HAP-1 (cell line): ENCODE measurements around the gene MYO1D.

Experiments
- DNase-seq, 2 experiments: peaks; one replicate each; pipeline ENCODE4 v3.0.0-alpha.2; 2016 to 2020; ENCODE audit warnings: low spot score in 2 of 2
- H3K27me3 ChIP-seq: fragments of 250-450 bp; sonication (Bioruptor Pico); 2 replicates; pipeline ENCODE4 v1.5.1; 2020; ENCODE audit warnings: low read depth, mild to moderate bottlenecking, moderate library complexity
- H3K36me3 ChIP-seq: fragments of 250-450 bp; sonication (Bioruptor Pico); replicated peaks from 2 replicates; pipeline ENCODE4 v1.5.1; 2020; ENCODE audit warnings: mild to moderate bottlenecking
- H3K4me1 ChIP-seq: fragments of 250-450 bp; sonication (Bioruptor Pico); 2 replicates; pipeline ENCODE4 v1.5.1; 2020; ENCODE audit warnings: mild to moderate bottlenecking
- H3K4me3 ChIP-seq: fragments of 250-450 bp; sonication (Bioruptor Pico); 2 replicates; pipeline ENCODE4 v1.5.1; 2020; ENCODE audit warnings: mild to moderate bottlenecking, moderate library complexity
- H3K9me3 ChIP-seq: fragments of 250-450 bp; sonication (Bioruptor Pico); 2 replicates; pipeline ENCODE4 v1.5.1; 2020; ENCODE audit warnings: mild to moderate bottlenecking, moderate library complexity
- in situ Hi-C: fragments of 300-500 bp; cut with MboI; formaldehyde crosslinking; loops from 3 replicates; pipeline ENCODE4 v1.14.3; 2020; ENCODE audit warnings: low sequenced_read_pairs, inconsistent platforms, mixed read lengths

Gene MYO1D

DNA sequence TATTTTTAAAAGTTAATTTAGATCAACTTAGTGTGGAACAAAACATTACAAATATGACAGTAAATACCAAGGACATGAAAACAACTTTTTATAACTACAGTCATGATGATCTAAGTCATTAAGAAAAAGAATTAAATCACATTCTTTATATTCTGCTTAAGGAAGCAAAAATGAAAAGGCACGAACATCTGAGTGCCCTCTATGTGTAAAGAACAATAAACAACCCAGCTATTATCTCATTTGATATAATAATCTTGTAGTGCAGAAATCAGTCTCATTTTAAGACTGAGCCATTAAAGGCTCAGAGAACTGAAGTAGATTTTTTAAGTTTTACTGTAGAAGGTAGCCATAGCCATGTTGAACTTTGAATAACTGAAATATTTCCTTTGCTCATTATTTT lies 13.4 kb downstream of the MYO1D start:
- H3K9me3 ChIP-seq: no peaks in the 10 kb centered on the region
- no peak overlapping the region for H3K4me3 ChIP-seq
- no peaks in the 10 kb centered on the region for H3K36me3 ChIP-seq
- no peak for DNase-seq
- no peaks in the 10 kb centered on the region for H3K27me3 ChIP-seq
- no peaks in the 10 kb centered on the region for H3K4me1 ChIP-seq
- in situ Hi-C loops: no loop called here

DNA sequence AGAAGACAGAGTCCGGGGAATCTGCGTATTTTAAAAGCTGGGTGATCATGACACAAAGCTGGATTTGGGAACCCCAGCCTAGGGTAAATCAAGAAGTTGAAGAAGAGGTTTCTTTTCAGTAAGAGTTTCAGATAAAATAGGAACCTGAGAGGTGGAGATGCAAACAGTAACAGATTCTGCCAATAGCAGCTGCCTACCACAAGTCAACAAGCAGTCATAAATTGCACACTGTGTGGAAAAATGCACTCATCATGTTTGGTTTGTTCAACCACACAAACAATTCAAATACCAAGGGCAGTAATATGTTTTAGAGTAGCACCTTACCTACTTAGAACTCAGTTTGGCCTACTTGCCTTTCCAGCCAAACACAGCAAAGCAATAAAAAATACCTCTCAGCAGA lies 14.0 kb downstream of the MYO1D start:
- Histone ChIP-seq H3K4me3 (no peak overlapping the region), H3K9me3 (no peaks in the 10 kb centered on the region), H3K4me1 (no peaks in the 10 kb centered on the region), H3K36me3 (no peaks in the 10 kb centered on the region), H3K27me3 (no peaks in the 10 kb centered on the region)
- no peak for DNase-seq
- in situ Hi-C loops: no loop called here

- DNase-seq: no peak
- no peaks in the 10 kb centered on the region for H3K4me1 ChIP-seq
- H3K4me3 ChIP-seq: no peak overlapping the region
- H3K9me3 ChIP-seq: no peaks in the 10 kb centered on the region
- no peaks in the 10 kb centered on the region for H3K36me3 ChIP-seq
- no peaks in the 10 kb centered on the region for H3K27me3 ChIP-seq
- in situ Hi-C loops: no loop called here
These were observed 14.9 kb downstream of the MYO1D start for GRCh38 chr17:32861981-32862380.

DNA sequence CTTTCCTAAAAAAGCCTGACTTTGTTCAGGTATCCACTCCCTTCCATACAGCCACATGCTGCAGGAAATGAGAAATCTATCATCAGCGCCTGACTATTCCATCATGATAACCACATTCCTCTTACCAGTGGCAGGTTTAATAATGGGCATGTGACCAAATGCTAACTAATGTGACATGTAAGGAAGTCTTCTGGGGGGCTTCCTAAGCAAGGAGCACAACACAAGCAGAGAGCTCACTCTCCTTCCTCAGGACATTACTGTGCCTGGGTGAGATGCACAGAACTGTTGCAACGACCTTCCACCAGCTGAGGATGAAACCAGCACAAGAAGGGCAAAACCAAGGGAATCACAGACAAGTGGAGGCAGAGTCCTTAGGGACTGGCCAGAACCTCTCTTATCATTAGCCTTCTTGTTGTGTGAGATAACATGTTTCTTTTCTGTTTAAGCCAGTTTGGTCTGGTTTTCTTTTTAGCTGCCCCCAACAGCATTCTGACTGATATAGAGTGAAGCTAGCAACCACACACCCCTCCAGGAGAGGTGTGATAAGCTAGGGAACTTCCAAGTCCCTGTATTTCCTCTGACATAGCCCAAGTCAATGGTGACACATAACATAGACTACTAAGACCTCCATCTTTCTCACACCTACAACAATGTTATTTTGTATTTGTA lies 16.9 kb downstream of the MYO1D start:
- H3K27me3 ChIP-seq: no peaks in the 10 kb centered on the region
- no peak for DNase-seq
- H3K4me1 ChIP-seq: no peaks in the 10 kb centered on the region
- in situ Hi-C loops: no loop called here
- H3K9me3 ChIP-seq: no peaks in the 10 kb centered on the region
- no peaks in the 10 kb centered on the region for H3K36me3 ChIP-seq
- H3K4me3 ChIP-seq: no peak overlapping the region

- no peaks in the 10 kb centered on the region for H3K27me3 ChIP-seq
- in situ Hi-C loops: no loop called here
- H3K9me3 ChIP-seq: no peaks in the 10 kb centered on the region
- no peak overlapping the region for H3K4me3 ChIP-seq
- no peaks in the 10 kb centered on the region for H3K4me1 ChIP-seq
- DNase-seq: no peak
- no peaks in the 10 kb centered on the region for H3K36me3 ChIP-seq
These were observed 21.3 kb downstream of the MYO1D start for GRCh38 chr17:32855620-32856019.

DNA sequence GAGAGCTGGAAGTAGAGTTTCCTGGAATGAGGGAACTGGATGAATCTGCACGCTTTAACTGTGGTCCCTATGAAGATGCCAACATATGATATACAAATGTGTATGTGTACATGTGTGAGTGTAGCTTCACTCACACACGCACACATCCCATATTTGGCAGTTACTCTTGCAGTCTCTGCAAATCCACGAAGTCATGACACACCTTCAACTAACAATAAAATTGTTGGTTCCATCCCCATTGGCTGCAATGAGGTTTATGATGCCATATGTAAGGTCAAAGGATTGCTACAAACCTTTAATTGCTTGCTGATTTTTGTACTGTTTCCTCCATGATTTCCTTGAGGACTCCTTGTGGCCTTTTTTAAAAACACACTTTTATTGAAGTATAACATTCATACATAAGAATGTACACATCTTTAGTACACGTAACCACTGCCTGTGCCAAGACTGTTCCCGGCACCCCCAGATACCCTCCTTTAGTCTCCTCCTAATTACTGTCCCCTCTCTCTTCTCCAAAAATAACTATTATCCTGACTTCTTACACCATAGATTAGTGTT lies 22.0 kb downstream of the MYO1D start:
- H3K4me1 ChIP-seq: no peaks in the 10 kb centered on the region
- in situ Hi-C loops: no loop called here
- no peaks in the 10 kb centered on the region for H3K27me3 ChIP-seq
- no peaks in the 10 kb centered on the region for H3K36me3 ChIP-seq
- no peak for DNase-seq
- no peak overlapping the region for H3K4me3 ChIP-seq
- H3K9me3 ChIP-seq: no peaks in the 10 kb centered on the region

DNA sequence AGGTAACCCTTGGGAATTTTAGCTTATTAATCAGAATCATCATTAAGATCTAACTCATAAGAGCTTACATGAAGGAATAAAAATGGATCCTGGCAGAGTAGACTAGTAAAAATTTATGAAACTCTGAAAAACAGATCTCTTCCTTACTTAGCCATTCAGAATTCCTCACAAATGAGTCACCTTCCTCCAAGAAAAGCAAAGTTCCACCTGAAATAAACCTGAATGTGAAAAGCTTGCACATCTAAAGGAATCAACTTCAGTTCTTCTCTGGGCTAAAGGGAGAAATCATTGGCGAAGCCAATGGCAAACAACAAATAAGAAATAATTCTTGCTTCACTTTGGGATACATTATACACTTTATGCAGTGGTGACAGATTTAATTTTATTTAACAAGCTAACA lies 22.7 kb downstream of the MYO1D start:
- no peaks in the 10 kb centered on the region for H3K4me1 ChIP-seq
- no peaks in the 10 kb centered on the region for H3K36me3 ChIP-seq
- no peak for DNase-seq
- H3K4me3 ChIP-seq: no peak overlapping the region
- H3K27me3 ChIP-seq: no peaks in the 10 kb centered on the region
- in situ Hi-C loops: no loop called here
- no peaks in the 10 kb centered on the region for H3K9me3 ChIP-seq

- Histone ChIP-seq H3K4me3 (no peak overlapping the region), H3K27me3 (0 out of 2 replicates have a peak, but pooled peaks cover 3% of the 10 kb centered on the region), H3K9me3 (no peaks in the 10 kb centered on the region), H3K36me3 (no peaks in the 10 kb centered on the region), H3K4me1 (no peaks in the 10 kb centered on the region)
- in situ Hi-C loops: no loop called here
- DNase-seq: no peak
These were observed 24.1 kb downstream of the MYO1D start for GRCh38 chr17:32852811-32853210.

DNA sequence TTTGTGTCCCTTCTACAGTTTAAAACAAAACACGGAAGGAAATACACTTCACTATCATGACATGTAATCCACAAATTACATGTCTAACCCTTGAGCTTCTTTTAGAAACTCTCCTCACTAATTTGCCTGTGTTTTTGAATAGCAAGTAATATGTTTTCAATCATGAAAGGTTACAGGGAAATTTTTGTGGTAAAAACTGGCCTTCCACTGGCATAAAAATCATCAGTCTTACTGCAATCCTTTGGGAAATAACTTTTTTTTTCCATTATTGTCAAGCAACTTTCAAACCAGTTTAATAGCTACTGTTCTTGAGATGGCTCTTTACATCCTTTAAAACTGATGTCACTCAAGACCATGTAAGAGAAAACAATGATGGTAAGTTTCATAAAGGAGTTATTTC lies 27.0 kb downstream of the MYO1D start:
- DNase-seq: no peak
- Histone ChIP-seq H3K36me3 (no peaks in the 10 kb centered on the region), H3K4me1 (no peaks in the 10 kb centered on the region), H3K9me3 (no peaks in the 10 kb centered on the region), H3K27me3 (0 out of 2 replicates have a peak, but pooled peaks cover 3% of the 10 kb centered on the region), H3K4me3 (no peak overlapping the region)
- in situ Hi-C loops: no loop called here

- Histone ChIP-seq H3K4me3 (no peak overlapping the region), H3K9me3 (no peaks in the 10 kb centered on the region), H3K27me3 (0 out of 2 replicates have a peak, but pooled peaks cover 3% of the 10 kb centered on the region), H3K4me1 (no peaks in the 10 kb centered on the region), H3K36me3 (no peaks in the 10 kb centered on the region)
- in situ Hi-C loops: no loop called here
- DNase-seq: peak in 1 of 2 experiments; percentile 12
These were observed 28.9 kb downstream of the MYO1D start for GRCh38 chr17:32847977-32848376.

DNA sequence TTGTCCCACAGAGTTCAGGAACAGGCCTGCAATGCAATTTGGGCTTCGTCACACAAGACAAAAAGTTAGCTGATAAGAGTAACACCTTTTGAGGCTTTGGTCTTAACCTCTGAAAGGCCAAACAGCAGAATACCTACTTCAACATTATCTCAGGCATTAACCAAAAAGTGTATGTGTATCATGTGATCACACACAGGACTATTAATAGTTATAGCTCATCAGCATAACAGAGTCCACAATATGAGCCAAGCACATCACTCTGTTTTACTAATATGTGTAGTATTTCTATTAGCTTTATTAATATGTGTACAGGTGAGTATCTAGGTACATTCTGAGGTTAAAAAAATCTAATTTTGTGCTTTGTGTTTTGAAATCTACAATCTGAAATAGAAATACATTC lies 30.8 kb downstream of the MYO1D start:
- H3K9me3 ChIP-seq: no peaks in the 10 kb centered on the region
- in situ Hi-C loops: no loop called here
- H3K27me3 ChIP-seq: 0 out of 2 replicates have a peak, but pooled peaks cover 3% of the 10 kb centered on the region
- H3K36me3 ChIP-seq: no peaks in the 10 kb centered on the region
- H3K4me3 ChIP-seq: no peak overlapping the region
- DNase-seq: no peak
- no peaks in the 10 kb centered on the region for H3K4me1 ChIP-seq

DNA sequence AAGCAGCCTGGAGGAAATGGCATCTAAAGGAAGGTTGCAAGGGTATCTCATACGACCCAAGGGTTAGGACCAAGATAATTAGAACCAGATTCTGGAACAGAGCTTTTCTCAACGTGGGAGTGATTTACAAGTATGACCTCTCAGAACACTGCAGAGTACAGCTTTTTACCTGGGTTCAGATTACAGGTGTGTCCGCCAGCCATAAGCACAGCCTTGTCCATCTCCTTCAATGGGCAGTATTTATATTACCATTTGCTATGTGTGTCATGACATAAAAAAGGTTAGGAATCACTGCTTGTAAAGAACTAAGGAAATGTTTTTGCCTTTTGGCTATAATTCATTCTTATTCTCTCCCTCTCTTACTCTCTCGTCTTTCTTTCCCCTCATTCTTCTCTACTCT lies 36.7 kb downstream of the MYO1D start:
- peaks cover 2% of the 10 kb centered on the region; the same call in 1 of the 2 replicates for H3K4me1 ChIP-seq
- no peak overlapping the region for H3K4me3 ChIP-seq
- no peaks in the 10 kb centered on the region for H3K9me3 ChIP-seq
- DNase-seq: no peak
- H3K36me3 ChIP-seq: no peaks in the 10 kb centered on the region
- in situ Hi-C loops: no loop called here
- peaks cover 5% of the 10 kb centered on the region; the same call in 1 of the 2 replicates for H3K27me3 ChIP-seq

DNA sequence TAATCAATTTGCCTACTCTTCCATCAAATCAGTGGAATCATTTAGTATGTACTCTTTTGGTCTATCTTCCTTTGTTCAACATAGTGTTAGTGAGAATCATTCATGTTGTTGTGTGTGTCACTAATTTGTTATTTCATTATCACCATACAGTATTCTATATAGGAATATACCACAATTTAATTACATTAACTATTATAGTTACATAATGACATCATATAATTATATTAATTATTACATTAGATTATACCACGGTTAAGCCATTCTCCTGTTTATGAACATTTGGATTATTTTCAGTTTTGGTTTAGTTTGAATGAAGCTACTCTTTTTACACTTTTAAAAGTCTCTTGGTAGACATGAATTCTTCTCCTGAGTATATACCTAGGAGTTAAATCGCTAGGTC lies 40.4 kb downstream of the MYO1D start:
- H3K9me3 ChIP-seq: no peaks in the 10 kb centered on the region
- no peaks in the 10 kb centered on the region for H3K36me3 ChIP-seq
- H3K4me3 ChIP-seq: no peak overlapping the region
- DNase-seq: no peak
- H3K27me3 ChIP-seq: peaks cover 5% of the 10 kb centered on the region; the same call in 1 of the 2 replicates
- H3K4me1 ChIP-seq: peaks cover 2% of the 10 kb centered on the region; the same call in 1 of the 2 replicates
- in situ Hi-C loops: no loop called here

DNA sequence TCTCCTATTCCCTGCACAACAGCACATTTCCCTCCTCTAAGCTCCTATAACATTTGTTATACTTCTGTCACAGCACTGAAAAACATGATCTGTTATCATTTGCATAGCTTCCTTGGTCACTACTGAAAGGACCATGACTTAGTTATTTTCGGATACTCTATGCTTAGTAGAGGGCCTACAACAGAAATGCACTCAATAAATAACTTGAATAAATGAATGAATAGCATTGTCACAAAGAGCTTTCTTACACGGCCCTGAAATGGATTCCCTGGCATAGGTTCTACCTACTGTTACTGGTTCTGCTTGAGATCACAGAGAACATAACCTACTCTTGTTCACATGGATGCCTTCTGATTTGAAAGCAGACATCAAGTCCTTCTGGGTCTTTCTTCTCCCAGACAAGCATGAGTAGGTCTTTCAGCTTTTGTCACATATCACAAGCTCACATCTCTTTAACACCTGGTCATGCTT lies 41.6 kb downstream of the MYO1D start:
- Histone ChIP-seq H3K9me3 (no peaks in the 10 kb centered on the region), H3K4me1 (peaks cover 2% of the 10 kb centered on the region; the same call in 1 of the 2 replicates), H3K27me3 (peaks cover 5% of the 10 kb centered on the region; the same call in 1 of the 2 replicates), H3K36me3 (no peaks in the 10 kb centered on the region), H3K4me3 (no peak overlapping the region)
- DNase-seq: no peak
- in situ Hi-C loops: no loop called here
